Measurements from ENCODE around the gene METTL24.
"Not testable (repeated sequence)": the region's sequence is repeated elsewhere in the genome, so short reads cannot be mapped to it uniquely, and the experiment has no call there.

Gene METTL24

DNA sequence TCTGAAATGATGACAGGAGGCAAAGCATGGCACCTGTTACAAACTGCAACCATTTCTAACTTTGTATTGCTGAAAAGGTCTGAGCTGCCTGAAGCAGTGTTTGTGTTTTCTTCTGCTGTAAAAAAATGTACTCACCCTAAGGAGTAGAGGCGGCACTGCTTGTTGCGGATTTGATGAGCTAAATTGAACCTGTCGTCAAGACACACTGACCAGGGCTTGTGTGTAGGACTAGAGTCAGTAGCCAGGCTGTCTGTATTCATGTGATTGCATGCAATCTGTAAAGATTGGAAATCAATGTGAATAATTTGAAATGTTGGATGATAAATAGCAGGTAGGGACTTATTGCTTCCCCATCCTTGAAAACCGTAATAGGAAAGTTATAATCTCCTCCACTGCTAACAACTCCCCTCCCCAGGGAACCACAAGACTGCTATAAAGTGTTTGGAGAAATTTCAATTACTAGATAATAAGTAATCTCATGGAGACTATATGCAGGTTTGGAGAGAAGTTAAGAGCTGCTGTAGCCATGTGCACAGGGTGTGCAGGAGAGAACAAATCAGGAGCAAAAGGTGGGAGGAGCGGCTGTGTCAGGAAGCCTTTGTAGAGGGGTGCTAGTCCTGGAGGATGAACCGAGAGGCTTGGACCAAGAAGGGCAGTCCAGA is 42.8 kb downstream of the METTL24 start:
- H3K36me3 ChIP-seq (ENCODE audit: control insufficient read depth, insufficient read depth, low read length): no peaks in the 10 kb centered on the region
- H3K27ac ChIP-seq (ENCODE audit: low read depth, low read length): no peak overlapping the region
- H3K4me3 ChIP-seq (ENCODE audit: low read depth, low read length): no peak overlapping the region
- H3K9ac ChIP-seq (ENCODE audit: low read length): no peak overlapping the region
- no peaks in the 10 kb centered on the region for H3K27me3 ChIP-seq (ENCODE audit: control insufficient read depth, insufficient read depth, low read length)
- H3K9me3 ChIP-seq (ENCODE audit: control insufficient read depth, insufficient read depth, low read depth, low read length): peaks cover 1% of the 10 kb centered on the region; the same call in 1 of the 2 replicates
- H3K4me1 ChIP-seq (ENCODE audit: control insufficient read depth, insufficient read depth, low read length): peaks cover 5% of the 10 kb centered on the region; the same call in 1 of the 2 replicates

- Histone ChIP-seq H3K4me3 (ENCODE audit: low read depth, low read length) (no peak overlapping the region), H3K27me3 (ENCODE audit: control insufficient read depth, insufficient read depth, low read length) (no peaks in the 10 kb centered on the region), H3K4me1 (ENCODE audit: control insufficient read depth, insufficient read depth, low read length) (0 out of 2 replicates have a peak, but pooled peaks cover 5% of the 10 kb centered on the region), H3K36me3 (ENCODE audit: control insufficient read depth, insufficient read depth, low read length) (no peaks in the 10 kb centered on the region), H3K27ac (ENCODE audit: low read depth, low read length) (no peak overlapping the region), H3K9me3 (ENCODE audit: control insufficient read depth, insufficient read depth, low read depth, low read length) (peaks cover 17% of the 10 kb centered on the region; the same call in 1 of the 2 replicates), H3K9ac (ENCODE audit: low read length) (no peak overlapping the region)
These were observed 47.2 kb downstream of the METTL24 start for GRCh38 chr6:110310861-110311446.

GRCh38 chr6:110309432-110309831 is 48.7 kb downstream of the METTL24 start:
- peaks cover 17% of the 10 kb centered on the region; the same call in 1 of the 2 replicates for H3K9me3 ChIP-seq (ENCODE audit: control insufficient read depth, insufficient read depth, low read depth, low read length)
- not testable (repeated sequence) for H3K9ac ChIP-seq (ENCODE audit: low read length); H3K4me3 ChIP-seq (ENCODE audit: low read depth, low read length); H3K4me1 ChIP-seq (ENCODE audit: control insufficient read depth, insufficient read depth, low read length); H3K27me3 ChIP-seq (ENCODE audit: control insufficient read depth, insufficient read depth, low read length); H3K36me3 ChIP-seq (ENCODE audit: control insufficient read depth, insufficient read depth, low read length); H3K27ac ChIP-seq (ENCODE audit: low read depth, low read length)

DNA sequence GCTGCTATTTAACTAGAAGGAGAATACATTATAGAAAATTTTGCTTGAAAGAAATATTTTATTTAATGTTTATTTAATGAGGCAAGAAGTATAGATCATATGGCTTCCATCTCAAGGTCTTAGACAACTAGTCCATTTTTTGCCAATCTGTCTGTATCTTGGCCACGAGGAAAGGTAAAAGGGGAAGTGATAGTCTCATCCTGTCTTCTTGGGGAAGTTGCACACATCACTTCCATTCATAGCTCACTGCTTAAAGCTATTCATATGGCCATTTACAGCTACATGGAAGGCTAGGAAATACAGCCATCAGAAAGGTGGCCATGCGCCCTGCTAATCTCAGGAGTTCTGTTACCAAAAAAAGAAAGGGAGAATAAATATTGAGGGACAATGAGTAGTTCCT is 50.8 kb downstream of the METTL24 start:
- no peak overlapping the region for H3K4me3 ChIP-seq (ENCODE audit: low read depth, low read length)
- H3K27me3 ChIP-seq (ENCODE audit: control insufficient read depth, insufficient read depth, low read length): no peaks in the 10 kb centered on the region
- no peak overlapping the region for H3K27ac ChIP-seq (ENCODE audit: low read depth, low read length)
- H3K36me3 ChIP-seq (ENCODE audit: control insufficient read depth, insufficient read depth, low read length): no peaks in the 10 kb centered on the region
- H3K4me1 ChIP-seq (ENCODE audit: control insufficient read depth, insufficient read depth, low read length): peaks cover 5% of the 10 kb centered on the region; the same call in 1 of the 2 replicates
- peaks cover 17% of the 10 kb centered on the region; the same call in 1 of the 2 replicates for H3K9me3 ChIP-seq (ENCODE audit: control insufficient read depth, insufficient read depth, low read depth, low read length)
- no peak overlapping the region for H3K9ac ChIP-seq (ENCODE audit: low read length)

DNA sequence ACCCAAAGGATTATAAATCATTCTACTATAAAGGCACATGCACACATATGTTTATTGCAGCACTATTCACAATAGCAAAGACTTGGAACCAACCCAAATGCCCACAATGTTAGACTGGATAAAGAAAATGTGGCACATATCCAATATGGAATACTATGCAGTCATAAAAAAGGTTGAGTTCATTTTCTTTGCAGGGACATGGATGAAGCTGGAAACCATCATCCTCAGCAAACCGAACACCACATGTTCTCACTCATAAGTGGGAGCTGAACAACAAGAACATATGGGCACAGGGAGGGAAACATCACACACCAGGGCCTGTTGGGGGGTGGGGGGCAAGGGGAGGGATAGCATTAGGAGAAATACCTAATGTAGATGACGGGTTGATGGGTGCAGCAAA is 52.3 kb downstream of the METTL24 start:
- H3K27ac ChIP-seq (ENCODE audit: low read depth, low read length); H3K9ac ChIP-seq (ENCODE audit: low read length); H3K27me3 ChIP-seq (ENCODE audit: control insufficient read depth, insufficient read depth, low read length); H3K4me3 ChIP-seq (ENCODE audit: low read depth, low read length); H3K4me1 ChIP-seq (ENCODE audit: control insufficient read depth, insufficient read depth, low read length); H3K36me3 ChIP-seq (ENCODE audit: control insufficient read depth, insufficient read depth, low read length): not testable (repeated sequence)
- H3K9me3 ChIP-seq (ENCODE audit: control insufficient read depth, insufficient read depth, low read depth, low read length): peaks cover 17% of the 10 kb centered on the region; the same call in 1 of the 2 replicates

DNA sequence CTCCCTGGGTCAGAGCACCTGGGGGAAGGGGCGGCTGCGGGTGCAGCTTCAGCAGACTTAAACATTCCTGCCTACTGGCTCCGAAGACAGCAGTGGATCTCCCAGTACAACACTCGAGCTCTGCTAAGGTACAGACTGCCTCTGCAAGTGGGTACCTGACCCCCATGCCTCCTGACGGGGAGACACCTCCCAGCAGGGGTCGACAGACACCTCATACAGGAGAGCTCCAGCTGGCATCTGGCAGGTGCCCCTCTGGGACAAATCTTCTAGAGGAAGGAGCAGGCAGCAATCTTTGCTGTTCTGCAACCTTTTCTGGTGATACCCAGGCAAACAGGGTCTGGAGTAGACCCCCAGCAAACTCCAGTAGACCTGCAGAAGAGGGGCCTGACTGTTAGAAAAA is 54.5 kb downstream of the METTL24 start:
- H3K36me3 ChIP-seq (ENCODE audit: control insufficient read depth, insufficient read depth, low read length); H3K27me3 ChIP-seq (ENCODE audit: control insufficient read depth, insufficient read depth, low read length); H3K4me3 ChIP-seq (ENCODE audit: low read depth, low read length); H3K9me3 ChIP-seq (ENCODE audit: control insufficient read depth, insufficient read depth, low read depth, low read length); H3K9ac ChIP-seq (ENCODE audit: low read length); H3K27ac ChIP-seq (ENCODE audit: low read depth, low read length); H3K4me1 ChIP-seq (ENCODE audit: control insufficient read depth, insufficient read depth, low read length): not testable (repeated sequence)

DNA sequence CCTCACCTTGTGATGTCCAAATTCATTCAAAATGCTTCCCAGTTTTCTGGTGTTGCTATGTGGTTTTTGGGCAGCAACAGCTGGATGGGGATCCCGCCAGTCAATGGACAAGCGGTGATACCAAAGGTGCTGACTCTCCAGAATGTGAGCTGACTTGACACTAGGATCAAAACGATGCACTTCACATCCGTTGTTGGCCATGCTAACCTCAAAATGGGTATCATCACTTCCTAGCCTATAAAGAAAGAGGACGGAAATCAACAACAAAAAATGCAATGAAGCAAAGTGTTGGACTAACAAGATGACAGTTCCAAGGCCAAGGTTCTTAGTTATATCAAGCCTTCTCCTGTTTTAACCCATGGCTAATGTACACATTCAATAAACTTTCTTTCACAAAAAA is 59.2 kb downstream of the METTL24 start:
- Histone ChIP-seq H3K4me3 (ENCODE audit: low read depth, low read length) (no peak overlapping the region), H3K27me3 (ENCODE audit: control insufficient read depth, insufficient read depth, low read length) (no peaks in the 10 kb centered on the region), H3K36me3 (ENCODE audit: control insufficient read depth, insufficient read depth, low read length) (no peaks in the 10 kb centered on the region), H3K9ac (ENCODE audit: low read length) (no peak overlapping the region), H3K9me3 (ENCODE audit: control insufficient read depth, insufficient read depth, low read depth, low read length) (no peaks in the 10 kb centered on the region), H3K27ac (ENCODE audit: low read depth, low read length) (no peak overlapping the region), H3K4me1 (ENCODE audit: control insufficient read depth, insufficient read depth, low read length) (no peaks in the 10 kb centered on the region; the same call in none of the 2 replicates)

DNA sequence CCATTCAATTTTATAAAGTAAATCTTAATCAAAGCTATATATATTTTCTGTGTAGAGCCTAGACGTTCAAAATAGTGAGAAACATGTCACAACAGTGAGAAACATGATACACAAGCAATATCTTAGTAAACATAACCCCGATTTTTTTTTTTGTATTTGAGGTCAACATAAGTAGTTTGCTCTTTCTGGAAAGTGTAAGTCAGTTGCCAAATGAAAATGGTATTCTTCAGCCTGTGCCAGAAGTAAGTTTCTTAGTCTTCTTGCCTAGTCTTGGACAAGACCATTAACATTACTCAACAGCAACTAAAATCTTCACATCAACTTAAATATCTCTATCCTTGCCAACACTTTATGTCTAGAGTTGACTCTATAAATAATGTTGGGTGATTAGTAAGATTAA is 59.7 kb downstream of the METTL24 start:
- Histone ChIP-seq H3K27ac (ENCODE audit: low read depth, low read length) (no peak overlapping the region), H3K9ac (ENCODE audit: low read length) (no peak overlapping the region), H3K4me3 (ENCODE audit: low read depth, low read length) (no peak overlapping the region), H3K4me1 (ENCODE audit: control insufficient read depth, insufficient read depth, low read length) (no peaks in the 10 kb centered on the region; the same call in none of the 2 replicates), H3K36me3 (ENCODE audit: control insufficient read depth, insufficient read depth, low read length) (no peaks in the 10 kb centered on the region), H3K9me3 (ENCODE audit: control insufficient read depth, insufficient read depth, low read depth, low read length) (no peaks in the 10 kb centered on the region), H3K27me3 (ENCODE audit: control insufficient read depth, insufficient read depth, low read length) (no peaks in the 10 kb centered on the region)

DNA sequence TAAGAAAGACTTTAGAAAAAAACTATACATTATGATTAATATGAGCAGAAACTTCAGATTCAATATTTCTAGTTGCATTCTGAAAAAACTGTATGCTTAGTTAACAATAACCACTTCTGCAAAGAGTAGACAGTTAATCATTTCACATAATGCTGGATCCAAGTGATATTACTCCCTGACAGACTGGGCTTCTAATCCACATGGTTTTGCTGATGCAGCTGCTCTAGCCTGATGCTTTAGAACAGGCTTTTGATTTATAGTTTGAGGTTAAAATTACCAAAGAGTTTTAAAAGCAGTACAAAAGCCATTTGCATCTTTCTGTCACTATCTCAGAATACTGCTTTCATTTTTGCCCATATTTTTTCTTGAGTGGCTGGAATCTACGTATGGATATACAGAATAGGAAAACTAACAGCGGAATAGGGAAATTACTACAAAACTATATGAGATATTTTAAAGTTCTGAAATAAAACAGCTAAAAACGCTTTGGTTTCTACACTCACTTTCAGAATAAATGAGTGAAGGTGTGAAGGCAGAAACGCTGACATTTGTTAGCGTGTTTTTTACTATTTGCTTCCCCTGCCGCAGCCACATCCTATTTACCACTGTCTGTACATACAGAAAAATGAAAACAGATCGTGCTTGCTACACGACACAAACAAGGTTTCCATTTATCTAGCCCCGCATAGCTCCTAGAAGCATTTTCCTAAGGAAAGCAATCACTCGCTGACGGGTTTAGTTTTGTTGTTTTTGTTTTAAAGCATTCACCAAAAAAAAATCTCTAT is 61.7 kb downstream of the METTL24 start:
- no peak overlapping the region for H3K9ac ChIP-seq (ENCODE audit: low read length)
- no peaks in the 10 kb centered on the region for H3K36me3 ChIP-seq (ENCODE audit: control insufficient read depth, insufficient read depth, low read length)
- no peaks in the 10 kb centered on the region for H3K27me3 ChIP-seq (ENCODE audit: control insufficient read depth, insufficient read depth, low read length)
- no peak overlapping the region for H3K27ac ChIP-seq (ENCODE audit: low read depth, low read length)
- H3K9me3 ChIP-seq (ENCODE audit: control insufficient read depth, insufficient read depth, low read depth, low read length): no peaks in the 10 kb centered on the region
- no peak overlapping the region for H3K4me3 ChIP-seq (ENCODE audit: low read depth, low read length)
- H3K4me1 ChIP-seq (ENCODE audit: control insufficient read depth, insufficient read depth, low read length): no peaks in the 10 kb centered on the region; the same call in 1 of the 2 replicates

GRCh38 chr6:110295451-110296165 is 62.5 kb downstream of the METTL24 start:
- no peak overlapping the region for H3K4me3 ChIP-seq (ENCODE audit: low read depth, low read length)
- H3K27me3 ChIP-seq (ENCODE audit: control insufficient read depth, insufficient read depth, low read length): no peaks in the 10 kb centered on the region
- H3K27ac ChIP-seq (ENCODE audit: low read depth, low read length): no peak overlapping the region
- no peaks in the 10 kb centered on the region for H3K36me3 ChIP-seq (ENCODE audit: control insufficient read depth, insufficient read depth, low read length)
- H3K4me1 ChIP-seq (ENCODE audit: control insufficient read depth, insufficient read depth, low read length): no peaks in the 10 kb centered on the region; the same call in 1 of the 2 replicates
- 0 out of 2 replicates have a peak, but pooled peaks cover 3% of the 10 kb centered on the region for H3K9me3 ChIP-seq (ENCODE audit: control insufficient read depth, insufficient read depth, low read depth, low read length)
- no peak overlapping the region for H3K9ac ChIP-seq (ENCODE audit: low read length)

Measured in HUES6 (cell line).